SK-N-SH (cell line): ENCODE results near the gene NOTUM.

Experiments
- CTCF ChIP-seq: fragments of 200-600 bp; sonication (generic); IDR thresholded peaks from 2 replicates; pipeline ENCODE4 v1.6.1; 2017; ENCODE audit warnings: antibody characterized with exemption, mild to moderate bottlenecking, moderate library complexity
- ELF1 ChIP-seq: IDR thresholded peaks from 2 replicates; pipeline ENCODE4 v1.4.0; 2012
- EP300 ChIP-seq, 2 experiments: IDR thresholded peaks; 2 replicates each; pipeline versions ENCODE4 v1.4.0 to v1.6.1; 2012; ENCODE audit warnings: borderline replicate concordance in 1 of 2, low read depth in 1 of 2, low read length in 1 of 2
- FOXJ3 ChIP-seq: sonication (generic); formaldehyde crosslinking; IDR thresholded peaks from 2 replicates; pipeline ENCODE4 v1.5.1; 2020; ENCODE audit warnings: mild to moderate bottlenecking, missing genetic modification reagents
- FOXM1 ChIP-seq: IDR thresholded peaks from 2 replicates; pipeline ENCODE4 v1.4.0; 2012; ENCODE audit warnings: low read depth, mild to moderate bottlenecking
- MXI1 ChIP-seq: IDR thresholded peaks from 2 replicates; pipeline ENCODE4 v1.6.1; 2012; ENCODE audit warnings: mild to moderate bottlenecking, low read depth, low read length, improper control_type of control experiment
- RAD21 ChIP-seq: IDR thresholded peaks from 2 replicates; pipeline ENCODE4 v1.6.1; 2012; ENCODE audit warnings: mild to moderate bottlenecking, low read length
- TCF12 ChIP-seq: IDR thresholded peaks from 2 replicates; pipeline ENCODE4 v1.4.0; 2012

- TF ChIP-seq TCF12 (no peak), ELF1 (no peak), EP300 (IDR thresholded peaks at IDR 0.05; ENCODE audit: borderline replicate concordance in 1 of 2, low read depth in 1 of 2, low read length in 1 of 2) (no peak), CTCF (no peak), RAD21 (no peak), FOXM1 (no peak), MXI1 (no peak), FOXJ3 (CRISPR knock-in tag) (no peak)
Observed at GRCh38 chr17:81908793-81909192, 52.2 kb downstream of the NOTUM start.
